Measurements from ENCODE around the gene NRG3.

The NRG3 gene

DNA sequence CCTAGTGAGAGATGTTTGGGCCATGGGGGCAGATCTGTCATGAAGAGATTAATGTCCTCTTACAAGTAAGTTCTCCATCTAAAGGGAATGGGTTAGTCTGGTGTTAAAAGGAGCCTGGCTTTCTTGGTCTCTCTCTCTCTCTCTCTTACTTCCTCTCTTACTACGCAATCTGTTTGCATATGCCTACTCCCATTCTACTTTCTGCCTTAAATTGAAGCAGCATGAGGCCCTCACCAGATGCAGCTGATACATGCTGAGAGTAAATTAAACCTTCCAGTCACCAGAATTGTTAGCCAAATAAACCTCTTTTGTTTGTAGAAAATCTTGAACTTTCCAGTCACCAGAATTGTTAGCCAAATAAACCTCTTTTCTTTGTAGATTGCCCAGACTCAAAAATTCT, 884.1 kb downstream of the NRG3 start:
- in situ Hi-C loops (cut with MboI; ENCODE audit: low sequenced_read_pairs), result no loop called here

GRCh38 chr10:82762641-82763040, 887.6 kb downstream of the NRG3 start:
- in situ Hi-C loops (cut with MboI; ENCODE audit: low sequenced_read_pairs), result no loop called here

- in situ Hi-C loops (cut with MboI; ENCODE audit: low sequenced_read_pairs), result no loop called here
Measured at GRCh38 chr10:82768040-82768439, 893.0 kb downstream of the NRG3 start.

GRCh38 chr10:82778908-82779307, 903.9 kb downstream of the NRG3 start:
- in situ Hi-C loops (cut with MboI; ENCODE audit: low sequenced_read_pairs), result no loop called here

DNA sequence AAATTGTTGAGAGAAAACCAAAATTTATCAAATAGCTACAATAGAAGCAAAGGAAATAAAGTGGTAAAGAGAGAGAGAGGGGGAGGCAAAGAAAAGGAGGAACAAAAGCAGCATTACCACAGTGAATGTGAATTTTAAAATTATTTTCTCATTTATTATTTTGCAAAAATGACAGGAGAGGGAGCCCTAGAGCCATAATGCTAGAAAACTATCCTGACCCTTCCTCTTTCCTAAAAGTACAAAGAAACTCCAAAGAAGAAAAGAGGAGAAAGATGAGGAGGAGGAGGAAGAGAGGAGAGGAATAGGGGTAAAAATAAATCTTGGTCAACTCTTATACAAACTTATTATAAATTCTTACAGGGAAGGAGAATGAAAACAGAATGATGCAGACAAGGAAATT, 921.5 kb downstream of the NRG3 start:
- in situ Hi-C loops (cut with MboI; ENCODE audit: low sequenced_read_pairs), result no loop called here

DNA sequence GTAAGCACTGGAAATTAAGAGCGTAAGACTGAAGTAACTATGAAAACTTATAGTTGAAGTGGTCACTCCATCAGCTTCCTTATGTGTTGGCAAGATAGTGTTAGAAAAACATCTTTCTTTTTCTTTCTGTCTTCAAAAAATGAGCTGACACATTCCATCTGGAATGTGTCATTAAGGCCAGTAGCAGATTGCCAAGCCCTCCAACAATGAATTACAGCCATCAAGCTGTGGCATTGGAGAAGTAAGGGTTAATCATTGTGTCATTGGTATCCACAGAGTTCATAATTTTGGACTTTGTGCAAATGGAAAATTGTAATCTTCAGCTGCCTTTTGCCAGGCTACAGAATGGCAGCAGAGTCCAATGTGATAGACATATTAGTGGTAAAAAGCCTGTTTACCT, 926.3 kb downstream of the NRG3 start:
- in situ Hi-C loops (cut with MboI; ENCODE audit: low sequenced_read_pairs), result no loop called here

DNA sequence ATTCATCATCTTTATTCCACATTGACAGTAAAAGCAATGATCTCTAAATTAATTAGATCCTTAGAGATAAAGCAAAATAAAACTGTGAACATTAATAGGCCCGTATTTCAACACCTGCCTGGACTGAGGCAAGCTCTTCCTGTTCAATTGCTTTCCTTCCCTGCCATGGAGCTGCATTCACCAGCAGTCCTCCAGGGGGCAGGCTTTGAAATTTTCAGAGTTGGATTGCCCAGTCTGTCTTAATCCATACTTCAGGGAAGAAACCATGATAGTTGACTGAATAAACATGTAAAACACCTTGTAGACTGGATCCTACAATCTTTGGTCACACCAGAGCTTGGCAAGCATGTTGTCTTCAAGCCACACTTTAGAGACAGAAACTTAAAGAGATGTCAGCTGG, 936.6 kb downstream of the NRG3 start:
- in situ Hi-C loops (cut with MboI; ENCODE audit: low sequenced_read_pairs), result no loop called here

GRCh38 chr10:82813856-82814255, 938.9 kb downstream of the NRG3 start:
- in situ Hi-C loops (cut with MboI; ENCODE audit: low sequenced_read_pairs), result no loop called here

DNA sequence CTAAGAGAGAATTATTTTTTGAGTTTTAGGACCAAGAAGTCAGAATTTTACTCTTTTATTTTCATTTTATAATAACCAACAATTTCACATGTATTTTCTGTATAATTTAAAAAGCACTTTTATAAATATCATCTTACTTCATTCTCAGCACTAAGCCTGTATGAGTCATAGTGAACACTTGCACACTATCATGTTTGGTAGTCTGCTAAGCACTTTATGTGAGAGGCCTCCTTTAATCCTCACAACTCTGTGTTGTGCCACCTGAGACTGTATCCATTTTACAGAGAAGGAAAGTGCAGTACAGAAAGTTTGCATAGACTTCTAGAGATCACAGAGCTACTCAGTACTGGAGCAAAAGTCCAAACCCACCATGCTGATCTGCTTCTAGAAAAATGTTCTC, 939.6 kb downstream of the NRG3 start:
- in situ Hi-C loops (cut with MboI; ENCODE audit: low sequenced_read_pairs), result no loop called here

GRCh38 chr10:82815680-82816079, 940.7 kb downstream of the NRG3 start:
- in situ Hi-C loops (cut with MboI; ENCODE audit: low sequenced_read_pairs), result no loop called here

DNA sequence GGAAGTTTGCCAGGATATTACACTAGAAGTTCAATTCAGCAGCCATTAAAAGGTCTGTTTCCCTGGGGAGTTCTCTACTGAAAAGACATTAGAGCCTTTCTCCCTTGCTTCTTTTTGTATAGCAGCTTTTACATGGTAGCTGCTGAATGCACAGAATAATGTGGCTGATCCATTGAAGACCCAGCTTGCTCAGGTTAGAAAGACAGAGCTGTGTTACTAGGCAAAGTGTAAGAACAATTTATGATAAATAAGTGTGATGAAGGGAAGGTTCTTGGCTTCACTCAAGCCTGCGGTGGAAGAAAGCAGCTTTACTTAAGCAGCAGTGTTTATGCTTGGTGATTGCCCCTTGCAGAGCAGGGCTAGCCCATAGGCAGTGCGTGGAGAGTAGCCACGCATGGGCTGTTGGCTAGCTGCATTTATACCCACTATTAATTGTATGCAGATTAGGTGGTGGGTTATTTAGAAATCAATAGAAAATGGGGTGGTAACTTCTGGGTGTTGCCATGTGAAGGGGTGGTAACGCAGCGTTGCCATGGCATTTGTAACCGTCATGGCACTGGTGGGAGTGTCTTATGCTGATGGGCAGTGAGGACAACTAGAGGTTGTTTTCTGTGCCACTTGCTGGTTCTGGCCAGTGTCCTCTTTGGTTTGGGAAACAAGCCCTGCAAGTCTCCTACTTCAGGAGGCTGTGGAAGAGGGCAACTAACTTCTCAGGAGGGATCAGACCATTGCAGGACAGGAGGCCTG, 942.9 kb downstream of the NRG3 start:
- in situ Hi-C loops (cut with MboI; ENCODE audit: low sequenced_read_pairs), result no loop called here

- in situ Hi-C loops (cut with MboI; ENCODE audit: low sequenced_read_pairs), result no loop called here
Measured at GRCh38 chr10:82821043-82821442, 946.0 kb downstream of the NRG3 start.

GRCh38 chr10:82826132-82826531, 951.1 kb downstream of the NRG3 start:
- in situ Hi-C loops (cut with MboI; ENCODE audit: low sequenced_read_pairs), result no loop called here

DNA sequence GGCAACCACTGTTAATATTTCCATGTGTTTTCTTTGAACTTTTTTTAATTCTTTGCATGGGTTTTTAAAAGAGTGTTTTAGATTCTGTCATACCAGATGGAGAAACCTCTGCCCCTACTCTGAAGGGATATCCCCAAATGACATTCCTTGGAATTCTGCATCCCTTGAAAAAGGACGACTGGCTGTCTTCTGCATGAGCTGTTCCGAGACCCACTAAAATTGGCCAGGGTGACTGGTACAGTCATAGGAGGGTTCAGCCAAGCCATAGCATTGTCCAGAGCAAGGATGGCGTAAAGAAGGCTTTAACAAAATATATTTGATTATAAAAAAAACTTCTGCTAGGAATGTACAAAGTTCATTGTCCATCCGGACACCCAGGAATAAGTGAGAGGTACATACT, 952.9 kb downstream of the NRG3 start:
- in situ Hi-C loops (cut with MboI; ENCODE audit: low sequenced_read_pairs), result no loop called here

- in situ Hi-C loops (cut with MboI; ENCODE audit: low sequenced_read_pairs), result no loop called here
Measured at GRCh38 chr10:82847242-82847641, 972.2 kb downstream of the NRG3 start.

GRCh38 chr10:82850191-82850590, 975.2 kb downstream of the NRG3 start:
- in situ Hi-C loops (cut with MboI; ENCODE audit: low sequenced_read_pairs), result no loop called here

DNA sequence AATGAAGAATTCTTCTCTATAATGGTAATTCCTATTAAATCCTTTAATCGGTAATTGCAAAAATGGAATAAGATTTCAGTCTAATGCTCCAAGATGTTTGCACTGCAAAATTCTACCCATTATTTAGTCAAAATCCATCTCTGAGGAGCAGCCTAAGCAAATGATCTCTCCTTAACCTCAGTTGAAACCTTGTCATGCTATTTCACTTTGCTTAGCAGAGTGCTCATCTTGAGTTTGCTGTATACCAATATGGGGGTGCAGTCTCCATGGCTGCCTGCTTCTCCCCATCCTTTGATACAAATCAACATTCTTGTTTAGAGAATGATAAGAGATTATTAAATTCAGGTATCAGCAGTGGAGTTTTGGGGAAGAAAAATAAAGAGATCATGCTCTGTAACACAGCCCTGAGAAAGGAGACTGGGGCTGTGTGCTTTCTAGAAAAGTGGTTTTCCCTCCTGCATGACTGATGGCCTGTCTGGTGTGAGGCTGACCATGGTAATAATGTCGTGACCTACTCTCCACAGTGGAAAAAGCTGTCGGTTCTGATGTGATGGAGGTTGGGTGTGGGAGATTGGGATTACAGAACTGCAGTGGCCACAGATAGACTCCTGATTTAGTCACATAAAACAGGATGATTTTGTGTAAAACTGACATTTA, 982.1 kb downstream of the NRG3 start:
- in situ Hi-C loops (cut with MboI; ENCODE audit: low sequenced_read_pairs), result no loop called here

GRCh38 chr10:82861889-82862288, 986.9 kb downstream of the NRG3 start:
- in situ Hi-C loops (cut with MboI; ENCODE audit: low sequenced_read_pairs), result no loop called here

GRCh38 chr10:82865366-82865765, 990.4 kb downstream of the NRG3 start:
- in situ Hi-C loops (cut with MboI; ENCODE audit: low sequenced_read_pairs), result no loop called here

DNA sequence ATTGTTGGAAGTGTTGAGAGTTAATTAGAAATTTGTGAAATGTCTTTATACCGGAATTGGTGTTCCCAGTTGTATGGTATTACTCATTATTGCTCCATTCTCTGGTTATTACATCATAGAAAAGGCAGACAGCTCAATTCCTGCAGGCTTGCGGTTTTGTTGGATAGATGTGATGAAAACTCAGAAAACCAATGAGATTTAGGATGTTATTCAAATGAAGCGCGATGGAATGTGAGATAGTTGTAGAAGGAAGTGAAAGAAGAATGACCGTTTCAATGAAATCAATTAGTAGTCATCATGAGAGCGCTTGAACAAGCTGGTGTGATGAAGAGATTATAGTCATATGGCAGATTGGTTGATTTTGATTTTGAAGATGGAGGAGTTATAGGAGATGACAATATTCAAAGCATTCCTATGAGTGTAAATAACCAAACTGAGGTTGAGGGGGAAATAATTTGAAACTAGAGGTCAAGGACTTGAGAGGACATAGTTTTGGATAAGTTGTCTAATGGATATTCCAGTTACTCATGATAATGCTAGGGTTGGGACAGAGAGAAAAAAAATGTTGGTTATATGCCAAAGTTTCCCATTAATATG, 991.5 kb downstream of the NRG3 start:
- in situ Hi-C loops (cut with MboI; ENCODE audit: low sequenced_read_pairs), result no loop called here

DNA sequence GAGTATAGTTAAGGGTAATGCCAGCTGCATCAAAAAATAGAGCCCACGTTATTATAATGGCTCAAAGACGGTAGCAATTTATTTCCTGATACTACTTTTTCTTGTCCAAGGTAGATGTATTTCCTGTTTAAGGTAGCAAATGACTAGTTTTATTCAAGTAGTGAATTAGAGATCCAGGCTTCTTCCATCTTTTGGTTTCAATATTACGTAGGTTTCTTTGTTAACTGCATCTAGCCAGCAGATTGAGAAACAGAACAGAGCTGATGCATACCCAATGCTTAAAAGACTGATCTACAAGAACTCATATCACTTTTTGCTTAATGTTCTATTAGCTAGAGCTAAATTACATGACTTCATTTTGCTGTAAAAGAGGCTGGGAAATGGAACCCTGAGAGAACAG, 992.1 kb downstream of the NRG3 start:
- in situ Hi-C loops (cut with MboI; ENCODE audit: low sequenced_read_pairs), result no loop called here

- in situ Hi-C loops (cut with MboI; ENCODE audit: low sequenced_read_pairs), result no loop called here
Measured at GRCh38 chr10:82874671-82875070, 999.7 kb downstream of the NRG3 start.

All from HL-60/S4 treated with retinoic acid at 250 ng/mL for 4 days and 3 days (cell line).